Anterior cingulate cortex (tissue), 58 donors: ENCODE measurements around the gene FANK1.
A peak's percentile ranks its signal among the peaks of the same experiment; 100 is the strongest.
"Not testable (repeated sequence)": the region's sequence is repeated elsewhere in the genome, so short reads cannot be mapped to it uniquely, and the experiment has no call there.

ENCODE experiments used
- DNase-seq, 58 donors: peaks; one replicate each; lab custom pipeline; 2025; lab: John Stamatoyannopoulos, UW

The FANK1 gene

GRCh38 chr10:125886914-125887512 is 9.4 kb upstream of the FANK1 start:
- no peak for DNase-seq

GRCh38 chr10:125889441-125889840 is 6.9 kb upstream of the FANK1 start:
- not testable (repeated sequence) for DNase-seq

DNA sequence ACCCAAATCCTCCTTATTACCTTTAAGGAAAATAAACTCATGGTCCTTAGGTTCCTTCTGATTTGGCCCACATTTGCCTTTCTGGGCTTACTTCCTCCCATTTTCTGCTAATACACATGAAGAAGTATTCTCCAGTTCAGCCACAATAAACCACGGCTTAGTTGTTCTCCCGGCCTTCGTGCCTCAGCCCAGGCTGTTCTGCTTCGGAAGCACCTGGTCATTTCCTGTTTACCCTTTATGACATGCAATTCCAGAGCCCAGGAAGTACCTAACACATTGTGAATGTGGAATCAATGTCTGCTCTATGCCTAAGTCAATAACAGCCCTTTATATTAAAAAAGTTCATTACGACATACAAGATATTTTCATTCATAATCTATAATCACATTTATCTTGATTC is 4.0 kb upstream of the FANK1 start:
- not testable (repeated sequence) for DNase-seq

DNA sequence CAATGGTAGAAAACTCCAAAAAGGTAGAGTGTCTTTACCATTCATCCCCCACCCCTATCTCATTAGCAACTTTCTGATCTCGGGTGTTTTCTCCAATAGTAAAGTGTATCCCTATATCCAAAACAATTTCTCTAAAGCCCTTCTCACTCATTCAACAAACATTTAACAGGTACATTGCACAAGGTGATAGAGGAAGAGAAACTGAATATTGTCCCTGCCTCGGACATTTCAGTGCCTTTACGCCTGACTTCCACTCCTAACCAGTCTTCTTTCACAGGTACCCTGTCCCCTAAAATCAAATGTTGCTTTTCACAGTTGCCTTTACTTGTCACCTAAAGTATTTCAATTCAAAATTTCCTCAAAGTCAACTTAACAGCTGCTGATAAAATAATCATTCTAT is 2.2 kb upstream of the FANK1 start:
- not testable (repeated sequence) for DNase-seq

GRCh38 chr10:125895130-125896087 is 955 bp upstream of the FANK1 start:
- DNase-seq = peak in 55 of 58 donors; percentile 7 to 70 (median 40)

- DNase-seq = not testable (repeated sequence)
Measured at GRCh38 chr10:125897317-125897716, 953 bp downstream of the FANK1 start.

DNA sequence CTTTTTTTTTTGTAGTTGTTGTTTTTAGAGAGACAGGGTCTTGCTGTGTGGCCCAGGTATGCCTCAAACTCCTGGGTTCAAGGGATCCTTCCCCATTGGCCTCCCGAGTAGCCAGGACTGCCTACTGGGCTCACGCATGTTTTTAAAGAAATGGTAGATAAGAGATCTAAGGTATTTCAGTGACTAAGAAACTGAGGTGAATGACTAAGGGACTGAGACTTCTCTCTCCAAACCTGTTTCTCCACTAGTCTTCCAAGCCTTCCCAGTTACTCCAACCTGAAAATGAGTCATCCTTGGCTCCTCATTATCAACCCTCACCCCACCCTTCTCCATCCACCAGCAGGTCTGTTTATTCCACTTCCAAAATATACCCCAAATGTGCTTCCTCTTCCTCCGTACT is 4.6 kb downstream of the FANK1 start:
- not testable (repeated sequence) for DNase-seq

DNA sequence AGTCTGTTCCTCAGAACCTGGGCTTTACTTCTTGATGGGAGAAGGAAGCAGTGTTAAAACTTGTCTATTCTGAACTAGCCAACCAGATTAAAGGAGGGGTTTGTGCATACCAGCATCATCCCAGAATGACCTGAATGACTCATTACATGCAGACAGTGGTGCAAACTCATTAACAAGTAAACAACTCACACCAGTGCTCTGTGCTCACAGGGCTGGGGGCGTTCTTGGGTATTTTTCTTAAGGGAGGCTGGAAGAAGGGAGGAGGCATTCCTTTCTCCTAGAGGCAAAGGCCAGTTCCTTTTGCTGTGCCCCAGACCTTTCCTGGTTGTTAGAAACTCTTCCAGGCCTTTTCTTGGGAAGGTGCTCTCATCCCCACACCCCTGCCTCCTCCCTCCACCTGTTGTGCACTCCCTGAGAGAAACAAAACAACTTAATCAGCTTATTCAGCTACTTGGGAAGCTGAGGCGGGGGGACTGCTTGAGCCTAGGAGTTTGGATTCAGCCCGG is 6.8 kb downstream of the FANK1 start:
- DNase-seq = not testable (repeated sequence)

DNA sequence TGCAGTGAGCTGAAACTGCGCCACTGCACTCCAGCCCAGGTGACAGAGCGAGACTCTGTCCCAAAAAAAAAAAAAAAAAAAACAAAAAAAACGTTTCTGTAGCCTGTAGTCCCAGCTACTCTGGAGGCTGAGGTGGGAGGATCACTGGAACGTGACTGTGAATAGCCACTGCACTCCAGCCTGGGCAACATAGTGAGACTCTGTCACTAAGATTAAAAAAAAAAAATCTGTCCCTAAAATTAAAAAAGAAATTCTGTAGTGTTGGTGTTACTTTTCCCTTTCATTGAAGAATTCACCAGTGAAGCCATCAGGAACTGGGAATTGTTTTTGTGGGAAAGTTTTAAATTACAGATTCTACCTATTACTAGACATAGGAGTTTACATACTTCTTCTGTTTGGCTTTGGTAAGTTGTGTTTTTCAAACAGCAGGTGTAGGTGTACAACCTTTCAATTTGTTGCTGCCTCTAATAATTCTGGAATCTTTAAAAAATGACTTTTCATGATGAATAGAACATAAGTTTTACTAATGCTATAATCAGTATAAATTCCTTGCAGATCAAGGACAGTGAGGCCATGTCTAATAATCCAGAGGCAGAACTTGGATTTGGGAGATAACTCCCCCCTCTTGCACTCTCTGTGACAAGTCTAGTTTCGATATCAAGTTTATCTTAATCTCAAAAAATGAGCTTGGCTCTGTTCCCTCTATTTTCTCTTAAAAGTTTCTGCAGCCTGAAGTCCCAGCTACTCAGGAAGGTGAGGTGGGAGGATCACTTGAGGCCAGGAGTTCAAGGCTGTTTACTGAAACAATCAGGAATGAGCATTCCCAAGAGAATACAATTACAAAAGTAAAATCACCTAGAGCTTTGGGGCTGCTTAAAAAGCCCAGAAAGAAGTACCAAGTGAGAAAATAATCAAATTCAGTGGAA is 9.0 kb downstream of the FANK1 start:
- DNase-seq = not testable (repeated sequence)

GRCh38 chr10:125907598-125907997 is 11.2 kb downstream of the FANK1 start:
- not testable (repeated sequence) for DNase-seq

- not testable (repeated sequence) for DNase-seq
Measured at GRCh38 chr10:125908813-125909212, 12.4 kb downstream of the FANK1 start.

- not testable (repeated sequence) for DNase-seq
Measured at GRCh38 chr10:125909491-125909890, 13.1 kb downstream of the FANK1 start.

- no peak for DNase-seq
Measured at GRCh38 chr10:125911145-125911544, 14.8 kb downstream of the FANK1 start.

DNA sequence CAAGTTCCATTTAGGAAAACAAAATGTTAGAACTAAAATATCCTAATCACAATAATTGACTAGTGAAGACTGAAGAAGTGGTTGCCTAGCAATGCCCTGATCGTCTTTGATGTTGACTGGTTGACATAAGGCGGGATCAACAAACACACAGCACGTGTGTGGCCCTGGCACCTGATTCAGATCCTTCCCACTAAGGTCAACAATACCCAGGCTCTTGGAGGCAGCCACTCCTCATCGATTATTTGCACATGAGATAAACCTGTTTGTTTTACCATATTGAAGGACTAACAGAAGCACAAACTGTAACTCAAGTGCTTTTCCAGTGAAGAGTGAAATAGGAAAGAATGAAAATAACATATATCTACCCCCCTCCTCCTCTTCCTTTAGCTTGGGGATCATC is 15.6 kb downstream of the FANK1 start:
- DNase-seq = no peak

GRCh38 chr10:125913277-125913676 is 16.9 kb downstream of the FANK1 start:
- DNase-seq = not testable (repeated sequence)

DNA sequence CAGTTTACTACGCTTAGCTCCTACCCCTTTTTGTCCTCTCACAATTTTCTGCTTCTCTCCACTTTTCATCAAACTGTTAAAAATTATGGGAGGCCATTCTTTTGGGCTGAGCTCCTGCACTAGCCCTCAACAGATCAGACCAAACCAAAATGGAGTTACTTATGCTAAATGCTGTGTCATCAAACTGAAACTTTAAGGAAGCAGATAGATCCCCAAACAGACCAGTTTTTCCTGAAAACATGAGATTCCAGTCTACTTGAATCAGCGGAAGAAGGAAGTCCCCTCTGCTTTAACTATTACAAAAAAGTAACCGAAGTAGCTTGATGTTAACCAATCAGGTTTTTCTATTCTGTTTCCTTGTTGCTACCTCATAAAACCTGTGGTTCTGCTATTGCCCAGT is 20.6 kb downstream of the FANK1 start:
- DNase-seq = no peak

GRCh38 chr10:125917704-125918361 is 21.5 kb downstream of the FANK1 start:
- not testable (repeated sequence) for DNase-seq

GRCh38 chr10:125921643-125922306 is 25.4 kb downstream of the FANK1 start:
- DNase-seq = not testable (repeated sequence)

DNA sequence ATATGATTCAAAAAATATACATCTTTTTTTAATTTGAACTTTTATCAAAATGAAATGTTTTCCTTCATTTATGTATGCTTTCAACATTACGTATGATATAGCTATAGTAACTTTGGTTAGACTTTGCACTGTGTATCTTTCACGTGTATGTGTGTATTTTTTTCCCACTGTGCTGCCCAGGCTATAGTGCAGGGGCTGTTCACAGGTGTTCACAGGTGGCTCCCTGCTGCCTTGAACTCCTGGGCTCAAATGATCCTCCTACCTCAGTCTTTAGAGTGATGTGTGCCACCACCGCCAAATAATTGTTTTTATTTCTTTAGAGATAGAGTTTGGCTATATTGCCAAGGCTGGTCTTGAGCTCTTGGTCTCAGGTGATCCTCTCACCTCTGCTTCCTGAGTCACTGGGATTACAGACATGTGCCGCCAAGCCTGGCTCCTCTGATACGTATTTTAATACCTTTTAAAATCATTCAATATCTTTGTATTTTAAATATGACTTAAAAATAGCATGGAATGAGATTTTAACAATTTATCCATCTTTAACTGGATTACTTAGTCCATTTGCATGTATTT is 29.0 kb downstream of the FANK1 start:
- DNase-seq = no peak
